Measurements from ENCODE around the gene SERPINB5. TPM values are rescaled to one million over a fixed set of nuclear protein-coding genes. Genes with fewer than 3 reads are reported as not detected.
A peak's percentile ranks its signal among the peaks of the same experiment; 100 is the strongest.

Gene SERPINB5
- total and polyA plus RNA-seq, 2 donors (not counting 1 experiment from before 2014, with no cell fraction given): not detected

- H3K4me1 ChIP-seq (ENCODE audit: control insufficient read depth in 2 of 2, insufficient read depth in 2 of 2, low read length in 2 of 2): peaks cover 0 to 4% of the 10 kb centered on the region in 2 donors
- H3K9me3 Mint-ChIP-seq (ENCODE audit: insufficient read depth): no peaks in the 10 kb centered on the region
- ATAC-seq (ENCODE audit: low read depth): no peak
- peaks cover 29% of the 10 kb centered on the region for H3K27me3 Mint-ChIP-seq
- ChIA-PET POLR2A (no interaction called here), CTCF (interaction anchor here (0.7 to 6.4 kb wide), 5 partner anchors 8 to 521 kb away, joined by 4 to 64 read pairs (median 13); no protein-coding TSS in a partner anchor)
- H3K9ac ChIP-seq (ENCODE audit: low read length): no peak overlapping the region
- no peaks in the 10 kb centered on the region for H4K20me1 ChIP-seq (ENCODE audit: control insufficient read depth, insufficient read depth, low read length, poor library complexity, severe bottlenecking)
- H3K9me3 ChIP-seq (ENCODE audit: control extremely low read depth in 1 of 3, control insufficient read depth in 2 of 3, insufficient read depth in 1 of 3, low read length in 2 of 3): no peaks in the 10 kb centered on the region
- no peaks in the 10 kb centered on the region for H3K36me3 ChIP-seq (replicated peaks in 1 of 2; ENCODE audit: control extremely low read depth in 1 of 2, control insufficient read depth in 1 of 2, extremely low read depth in 1 of 2, insufficient read depth in 2 of 2, low read length in 1 of 2)
- no peak overlapping the region for H3K4me2 ChIP-seq (replicated peaks; ENCODE audit: low read depth, low read length, poor library complexity, severe bottlenecking)
- H3K27me3 ChIP-seq (replicated peaks in 1 of 4; ENCODE audit: control extremely low read depth in 1 of 4, control insufficient read depth in 3 of 4, insufficient read depth in 4 of 4, low read length in 3 of 4): no peaks in the 10 kb centered on the region
- TF ChIP-seq EZH2 (IDR thresholded peaks at IDR 0.05; ENCODE audit: borderline replicate concordance, insufficient read depth, low read depth, low read length, poor library complexity, severe bottlenecking) (no peak), CTCF (IDR thresholded peaks at IDR 0.05) (no peak)
- no peak overlapping the region for H3K27ac ChIP-seq (ENCODE audit: low read length in 2 of 2)
- no peak overlapping the region for H3K4me3 ChIP-seq (ENCODE audit: control extremely low read depth in 1 of 5, extremely low read depth in 1 of 5, insufficient read depth in 1 of 5, low read depth in 2 of 5, low read length in 4 of 5)
- no CpG with 5 or more reads among the region's 1 CpG for WGBS (ENCODE audit: insufficient coverage)
- H2AFZ ChIP-seq (ENCODE audit: insufficient read depth, low read depth, low read length, poor library complexity, severe bottlenecking): no peak overlapping the region
- no peak for DNase-seq
- no peaks in the 10 kb centered on the region for H3K79me2 ChIP-seq (ENCODE audit: control insufficient read depth, insufficient read depth, low read length)
- no peak overlapping the region for H3K4me3 Mint-ChIP-seq
- H3K4me1 Mint-ChIP-seq: no peaks in the 10 kb centered on the region
- H3K27ac Mint-ChIP-seq: no peak overlapping the region
- intact Hi-C loops (cut with micrococcal nuclease): loop anchor here (5.0 kb wide), 1 partner anchor 892 kb away; no protein-coding TSS in a partner anchor
Observed at GRCh38 chr18:63515801-63516200, 39.0 kb downstream of the SERPINB5 start.

GRCh38 chr18:63518178-63519012, 41.6 kb downstream of the SERPINB5 start:
- peak; percentile 77 for DNase-seq
- H3K27me3 ChIP-seq (replicated peaks in 1 of 4; ENCODE audit: control extremely low read depth in 1 of 4, control insufficient read depth in 3 of 4, insufficient read depth in 4 of 4, low read length in 3 of 4): no peaks in the 10 kb centered on the region
- WGBS (ENCODE audit: insufficient coverage): 1% methylated on average over 7 of the region's 16 CpGs
- H3K79me2 ChIP-seq (ENCODE audit: control insufficient read depth, insufficient read depth, low read length): no peaks in the 10 kb centered on the region
- ChIA-PET CTCF (interaction anchor here (0.7 to 6.4 kb wide), 30 partner anchors 9 to 1709 kb away, joined by 3 to 64 read pairs (median 6); no protein-coding TSS in a partner anchor), POLR2A (no interaction called here)
- TF ChIP-seq CTCF (IDR thresholded peaks at IDR 0.05) (peak; percentile 86), EZH2 (IDR thresholded peaks at IDR 0.05; ENCODE audit: borderline replicate concordance, insufficient read depth, low read depth, low read length, poor library complexity, severe bottlenecking) (no peak)
- ATAC-seq (ENCODE audit: low read depth): peak; percentile 61
- Mint-ChIP-seq H3K9me3 (ENCODE audit: insufficient read depth) (no peaks in the 10 kb centered on the region), H3K4me3 (no peak overlapping the region), H3K27ac (no peak overlapping the region), H3K27me3 (peaks cover 26% of the 10 kb centered on the region), H3K4me1 (no peaks in the 10 kb centered on the region)
- no peaks in the 10 kb centered on the region for H4K20me1 ChIP-seq (ENCODE audit: control insufficient read depth, insufficient read depth, low read length, poor library complexity, severe bottlenecking)
- intact Hi-C loops (cut with micrococcal nuclease): loop anchor here (1.0 to 5.0 kb wide), 6 partner anchors 60 to 889 kb away; no protein-coding TSS in a partner anchor
- H3K27ac ChIP-seq (ENCODE audit: low read length in 2 of 2): no peak overlapping the region
- peak overlapping the region; percentile 43 for H2AFZ ChIP-seq (ENCODE audit: insufficient read depth, low read depth, low read length, poor library complexity, severe bottlenecking)
- no peaks in the 10 kb centered on the region for H3K9me3 ChIP-seq (ENCODE audit: control extremely low read depth in 1 of 3, control insufficient read depth in 2 of 3, insufficient read depth in 1 of 3, low read length in 2 of 3)
- H3K4me3 ChIP-seq (ENCODE audit: control extremely low read depth in 1 of 5, extremely low read depth in 1 of 5, insufficient read depth in 1 of 5, low read depth in 2 of 5, low read length in 4 of 5): no peak overlapping the region
- no peak overlapping the region for H3K4me2 ChIP-seq (replicated peaks; ENCODE audit: low read depth, low read length, poor library complexity, severe bottlenecking)
- no peak overlapping the region for H3K9ac ChIP-seq (ENCODE audit: low read length)
- H3K36me3 ChIP-seq (replicated peaks in 1 of 2; ENCODE audit: control extremely low read depth in 1 of 2, control insufficient read depth in 1 of 2, extremely low read depth in 1 of 2, insufficient read depth in 2 of 2, low read length in 1 of 2): no peaks in the 10 kb centered on the region
- peaks cover 0 to 4% of the 10 kb centered on the region in 2 donors for H3K4me1 ChIP-seq (ENCODE audit: control insufficient read depth in 2 of 2, insufficient read depth in 2 of 2, low read length in 2 of 2)

Measured in B cell (primary cell).